Psoas muscle (tissue), 8 donors: ENCODE results near the gene ASTN2. TPM values are rescaled to one million over a fixed set of nuclear protein-coding genes. Genes with fewer than 3 reads are reported as not detected.

ENCODE experiments used
- ATAC-seq, 4 donors: fragments of 200-7000 bp; cut with Tn5 transposase; one replicate each; pipeline ENCODE4 v1.9.1; 2020; ENCODE audit warnings: moderate library complexity in 3 of 4, mild to moderate bottlenecking in 2 of 4
- DNase-seq, 2 donors: peaks; one replicate each; pipeline ENCODE4 v3.0.0-alpha.2; 2020
- H3K27ac ChIP-seq: fragments of 200-600 bp; one replicate; pipeline ENCODE4 v1.8.0; 2022
- H3K27me3 ChIP-seq, 3 donors: fragments of 200-600 bp in 1 of 3; one replicate each; pipeline versions ENCODE4 v1.6.1 to v1.8.0; 2013 to 2022; ENCODE audit warnings: low read length in 2 of 3, mild to moderate bottlenecking in 2 of 3, moderate library complexity in 1 of 3; ENCODE audit not compliant: insufficient read depth in 3 of 3
- H3K36me3 ChIP-seq, 2 donors: fragments of 200-600 bp in 1 of 2; one replicate each; pipeline versions ENCODE4 v1.6.1 to v1.8.0; 2013 to 2022; ENCODE audit warnings: low read depth in 1 of 2, mild to moderate bottlenecking in 1 of 2, moderate library complexity in 1 of 2; ENCODE audit not compliant: insufficient read depth in 1 of 2
- H3K4me1 ChIP-seq: fragments of 200-600 bp; one replicate; pipeline ENCODE4 v1.8.0; 2022
- H3K4me3 ChIP-seq: fragments of 200-600 bp; one replicate; pipeline ENCODE4 v1.8.0; 2022; ENCODE audit warnings: mild to moderate bottlenecking
- H3K9me3 ChIP-seq: fragments of 200-600 bp; one replicate; pipeline ENCODE4 v1.8.0; 2022
- CTCF ChIP-seq: fragments of 200-600 bp; IDR thresholded peaks from one replicate; pipeline ENCODE4 v1.8.0; 2022; ENCODE audit warnings: antibody characterized with exemption
- WGBS, 3 donors: extraction: QIAGEN DNeasy Blood & Tissue Kit; methylation state at CpG; one replicate each; pipeline versions ENCODE4 v1.1.6 to v1.1.7; 2013; 5-methylcytosine and 5-hydroxymethylcytosine counted together
- intact Hi-C, 2 donors: fragments of 100-400 bp; cut with DNase I; formaldehyde crosslinking; loops; one replicate each; pipeline versions ENCODE4 v1.11.0 to v1.14.2; 2022
- polyA plus RNA-seq, 3 donors: library from polyadenylated mRNA; stranded (reverse); fragments of 200-250 nt; gene quantifications; one replicate each; pipeline ENCODE4 v1.2.3, GENCODE V29; 2013
- total RNA-seq, 4 donors: library from RNA; stranded (reverse); fragmentation: NEBNext Ultra II Directional in 2 of 4; extraction: Animal tissue kit (Norgen Biotek cat#: 25700) in 2 of 4; gene quantifications; one replicate each; pipeline versions ENCODE4 v1.2.1 to v1.2.4, GENCODE V29; 2021 to 2023
- donor health status: healthy with polysubstance abuse.
- donor health status: DM: no; HTN: no; CAD: no; lungs with moderate emphysema.
- donor health status: Bipolar disorder and iron deficiency.
- donor health status: healthy.
- donor health status: DM: yes; HTN: yes; CAD: no.
- donor health status: DM: no; HTN: no; CAD: no.
- donor health status: DM: no; HTN: no; CAD: no.
- donor health status: DM: yes; HTN: yes; CAD: no.

ASTN2 gene
- total and polyA plus RNA-seq, 7 donors = 2.0 to 10.3 (median 3.3) TPM

GRCh38 chr9:117153021-117153420, 261.8 kb downstream of the ASTN2 start:
- no peak for ATAC-seq
- Histone ChIP-seq H3K27ac (no peak overlapping the region), H3K4me3 (no peak overlapping the region), H3K27me3 (no peaks in the 10 kb centered on the region), H3K9me3 (no peaks in the 10 kb centered on the region), H3K36me3 (no peaks in the 10 kb centered on the region), H3K4me1 (no peaks in the 10 kb centered on the region)
- no peak for DNase-seq
- WGBS, 3 donors = 57 to 100% (median 73%) methylated on average over 1 of the region's 1 CpG
- TF ChIP-seq CTCF = no peak
- intact Hi-C loops = no loop called here

- intact Hi-C loops = no loop called here
- no peak for ATAC-seq
- TF ChIP-seq CTCF = no peak
- Histone ChIP-seq H3K9me3 (no peaks in the 10 kb centered on the region), H3K36me3 (no peaks in the 10 kb centered on the region), H3K27ac (no peak overlapping the region), H3K4me1 (no peaks in the 10 kb centered on the region), H3K4me3 (no peak overlapping the region), H3K27me3 (no peaks in the 10 kb centered on the region)
- no peak for DNase-seq
- 61 to 68% (median 68%) methylated on average over 2 of the region's 2 CpGs for WGBS, 3 donors
Observed at GRCh38 chr9:117151716-117152115, 263.1 kb downstream of the ASTN2 start.

- intact Hi-C loops = no loop called here
- DNase-seq (no peak), ATAC-seq (no peak)
- H3K36me3 ChIP-seq = no peaks in the 10 kb centered on the region
- 77 to 93% (median 93%) methylated on average over 4 of the region's 4 CpGs for WGBS, 3 donors
- TF ChIP-seq CTCF = no peak
- H3K9me3 ChIP-seq = no peaks in the 10 kb centered on the region
- H3K4me1 ChIP-seq = no peaks in the 10 kb centered on the region
- no peak overlapping the region for H3K27ac ChIP-seq
- no peaks in the 10 kb centered on the region for H3K27me3 ChIP-seq
- H3K4me3 ChIP-seq = no peak overlapping the region
Observed at GRCh38 chr9:117149996-117150395, 264.9 kb downstream of the ASTN2 start.

GRCh38 chr9:117145811-117146490, 268.9 kb downstream of the ASTN2 start:
- intact Hi-C loops = no loop called here
- H3K4me3 ChIP-seq = no peak overlapping the region
- TF ChIP-seq CTCF = no peak

GRCh38 chr9:117145081-117145480, 269.8 kb downstream of the ASTN2 start:
- 44 to 86% (median 65%) methylated on average over 4 of the region's 4 CpGs for WGBS, 3 donors
- no peak overlapping the region for H3K27ac ChIP-seq
- DNase-seq (no peak), ATAC-seq (no peak)
- H3K27me3 ChIP-seq = no peaks in the 10 kb centered on the region
- no peaks in the 10 kb centered on the region for H3K9me3 ChIP-seq
- no peaks in the 10 kb centered on the region for H3K36me3 ChIP-seq
- TF ChIP-seq CTCF = no peak
- intact Hi-C loops = no loop called here
- no peaks in the 10 kb centered on the region for H3K4me1 ChIP-seq
- no peak overlapping the region for H3K4me3 ChIP-seq

More at GRCh38 chr9:117145811-117146490, 268.9 kb downstream of the ASTN2 start:
- Histone ChIP-seq H3K9me3 (no peaks in the 10 kb centered on the region), H3K27ac (no peak overlapping the region), H3K36me3 (no peaks in the 10 kb centered on the region), H3K4me1 (no peaks in the 10 kb centered on the region), H3K27me3 (no peaks in the 10 kb centered on the region)
- ATAC-seq = no peak
- DNase-seq = no peak
- 29 to 53% (median 38%) methylated on average over 7 of the region's 7 CpGs for WGBS, 3 donors
